Ovary (tissue), 9 donors: ENCODE results near the gene HBA2. TPM values are rescaled to one million over a fixed set of nuclear protein-coding genes. Genes with fewer than 3 reads are reported as not detected.
A peak's percentile ranks its signal among the peaks of the same experiment; 100 is the strongest.

Source experiments
- DNase-seq, 5 donors: peaks; one replicate each; pipeline ENCODE4 v3.0.0-alpha.2; 2019 to 2020
- H3K27ac ChIP-seq, 2 donors: fragments of 200-600 bp; one replicate each; pipeline versions ENCODE4 v1.5.1 to v1.8.0; 2019 to 2022
- H3K27me3 ChIP-seq: fragments of 200-600 bp; one replicate; pipeline ENCODE4 v1.8.0; 2022
- H3K36me3 ChIP-seq: fragments of 200-600 bp; sonication (generic); one replicate; pipeline ENCODE4 v1.5.1; 2019
- H3K4me1 ChIP-seq: one replicate; pipeline ENCODE4 v1.8.1; 2013; ENCODE audit warnings: mild to moderate bottlenecking, moderate library complexity; ENCODE audit not compliant: insufficient read depth
- H3K4me3 ChIP-seq: fragments of 200-600 bp; sonication (generic); one replicate; pipeline ENCODE4 v1.5.1; 2017
- H3K9me3 ChIP-seq, 2 donors: fragments of 200-600 bp in 1 of 2; sonication (generic) in 1 of 2; one replicate each; pipeline versions ENCODE4 v1.5.1 to v1.8.1; 2013 to 2019; ENCODE audit warnings: mild to moderate bottlenecking in 1 of 2, moderate library complexity in 1 of 2
- CTCF ChIP-seq, 3 donors: fragments of 450-650 bp in 2 of 3; fragments of 200-600 bp in 1 of 3; IDR thresholded peaks; one replicate each; pipeline versions ENCODE4 v1.5.1 to v1.8.0; 2016 to 2022; ENCODE audit warnings: antibody characterized with exemption in 3 of 3, mild to moderate bottlenecking in 1 of 3
- EP300 ChIP-seq: sonication (generic); formaldehyde crosslinking; IDR thresholded peaks from one replicate; pipeline ENCODE4 v1.6.1; 2017; ENCODE audit warnings: antibody characterized with exemption
- POLR2A ChIP-seq: fragments of 450-650 bp; IDR thresholded peaks from one replicate; pipeline ENCODE4 v1.6.1; 2017; ENCODE audit warnings: antibody characterized with exemption, mild to moderate bottlenecking, moderate library complexity
- WGBS, 3 donors: extraction: QIAGEN DNeasy Blood & Tissue Kit in 1 of 3; methylation state at CpG; one replicate each; pipeline versions ENCODE4 v1.1.5 to v1.1.7; 2013 to 2017; 5-methylcytosine and 5-hydroxymethylcytosine counted together
- intact Hi-C, 4 donors: fragments of 100-400 bp; cut with DNase I; formaldehyde crosslinking; loops; one replicate each; pipeline versions ENCODE4 v1.11.0 to v1.15.1; 2022 to 2023
- polyA plus RNA-seq, 2 donors: library from polyadenylated mRNA; stranded (reverse); fragments of 200-250 nt in 1 of 2; fragments of 350-450 nt in 1 of 2; fragmentation: Illumina TruSeq in 1 of 2; extraction: RNeasy Lipid Tissue Mini Kit (QIAGEN cat#74804) in 1 of 2; gene quantifications; one replicate each; pipeline ENCODE4 v1.2.3, GENCODE V29; 2013 to 2014
- total RNA-seq, 7 donors: library from RNA; depleted of rRNA in 2 of 7; stranded (reverse); fragments of >200 nt in 2 of 7; fragmentation: NEBNext Ultra II Directional in 3 of 7; extraction: Animal tissue kit (Norgen Biotek cat#: 25700) in 3 of 7; gene quantifications; one replicate each; pipeline versions ENCODE4 v1.1.0 to v1.2.4, GENCODE V29; 2016 to 2023
- donor health status: DM: no; HTN: no; CAD: no; lungs with moderate emphysema.
- donor health status: DM: no; HTN: no; CAD: no.
- donor health status: Bipolar disorder and iron deficiency.
- donor health status: DM: yes; HTN: yes; CAD: no.
- donor health status: DM: no; HTN: no; CAD: no.
- donor health status: DM: yes; HTN: yes; CAD: no.

The HBA2 gene
- total and polyA plus RNA-seq, 9 donors, result 4.5 to 173 (median 74.2) TPM; not detected in 1

GRCh38 chr16:181565-182021 lies 8.9 kb downstream of the HBA2 start:
- Histone ChIP-seq H3K27ac (no peak overlapping the region), H3K36me3 (no peaks in the 10 kb centered on the region), H3K4me3 (no peak overlapping the region), H3K4me1 (peaks cover 8% of the 10 kb centered on the region), H3K9me3 (no peaks in the 10 kb centered on the region), H3K27me3 (no peaks in the 10 kb centered on the region)
- WGBS, 3 donors, result 3 to 11% (median 8%) methylated on average over 17 to 22 of the region's 22 CpGs
- no peak for TF ChIP-seq EP300
- no peak for TF ChIP-seq POLR2A
- peak; percentile 91 to 94 (median 94) for TF ChIP-seq CTCF (IDR thresholded peaks at IDR 0.05)
- peak in 1 of 5 donors; percentile 84 for DNase-seq
- intact Hi-C loops, result loop anchor here in 2 of 4 donors (2.0 to 5.0 kb wide), 2 partner anchors 74 to 75 kb away; no protein-coding TSS in a partner anchor

GRCh38 chr16:183005-183404 lies 10.3 kb downstream of the HBA2 start:
- no peak for DNase-seq
- 52 to 63% (median 59%) methylated on average over 7 of the region's 7 CpGs for WGBS, 3 donors
- intact Hi-C loops, result loop anchor here in 1 of 4 donors (5.0 kb wide), 1 partner anchor 76 kb away; no protein-coding TSS in a partner anchor

GRCh38 chr16:185213-185612 lies 12.5 kb downstream of the HBA2 start:
- Histone ChIP-seq H3K9me3 (no peaks in the 10 kb centered on the region), H3K27me3 (no peaks in the 10 kb centered on the region), H3K27ac (no peak overlapping the region), H3K4me3 (no peak overlapping the region), H3K36me3 (no peaks in the 10 kb centered on the region), H3K4me1 (peaks cover 8% of the 10 kb centered on the region)
- 40 to 58% (median 53%) methylated on average over 12 to 13 of the region's 13 CpGs for WGBS, 3 donors
- no peak for DNase-seq
- intact Hi-C loops, result no loop called here
- TF ChIP-seq CTCF (IDR thresholded peaks at IDR 0.05), result no peak

More at GRCh38 chr16:183005-183404, 10.3 kb downstream of the HBA2 start:
- Histone ChIP-seq H3K4me3 (no peak overlapping the region), H3K27ac (no peak overlapping the region), H3K27me3 (no peaks in the 10 kb centered on the region), H3K4me1 (peaks cover 8% of the 10 kb centered on the region), H3K36me3 (no peaks in the 10 kb centered on the region), H3K9me3 (no peaks in the 10 kb centered on the region)
- no peak for TF ChIP-seq CTCF (IDR thresholded peaks at IDR 0.05)
- no peak for TF ChIP-seq POLR2A
- no peak for TF ChIP-seq EP300

- no peaks in the 10 kb centered on the region for H3K27me3 ChIP-seq
- 57 to 66% (median 60%) methylated on average over 8 to 11 of the region's 11 CpGs for WGBS, 3 donors
Observed at GRCh38 chr16:185691-186090, 13.0 kb downstream of the HBA2 start.

More at GRCh38 chr16:185691-186090, 13.0 kb downstream of the HBA2 start:
- no peak overlapping the region for H3K4me3 ChIP-seq
- peaks cover 6% of the 10 kb centered on the region for H3K4me1 ChIP-seq
- no peak for DNase-seq
- no peak overlapping the region for H3K27ac ChIP-seq
- no peaks in the 10 kb centered on the region for H3K9me3 ChIP-seq
- intact Hi-C loops, result no loop called here
- H3K36me3 ChIP-seq, result no peaks in the 10 kb centered on the region
- TF ChIP-seq CTCF (IDR thresholded peaks at IDR 0.05), result no peak
- TF ChIP-seq POLR2A, result no peak
- TF ChIP-seq EP300, result no peak
